GM13976 (cell line): ENCODE data around the gene DAGLB.
"Not testable (repeated sequence)": the region's sequence is repeated elsewhere in the genome, so short reads cannot be mapped to it uniquely, and the experiment has no call there.

Experiments
- DNase-seq: peaks from one replicate; pipeline ENCODE4 v3.0.0; 2012; ENCODE audit warnings: low spot score
- CTCF ChIP-seq: IDR thresholded peaks from 2 replicates; pipeline ENCODE4 v1.5.1; 2012; ENCODE audit warnings: borderline replicate concordance, mild to moderate bottlenecking; ENCODE audit not compliant: insufficient read depth; ENCODE audit errors: extremely low read depth, missing control alignments, control extremely low read depth
- in situ Hi-C: fragments of 300-500 bp; cut with MboI; formaldehyde crosslinking; loops from one replicate; pipeline ENCODE4 v1.12.0; 2022; ENCODE audit warnings: low sequenced_read_pairs, mixed read lengths, inconsistent platforms; ENCODE audit not compliant: unreplicated experiment

The DAGLB gene

GRCh38 chr7:6465862-6466261 lies 18.1 kb upstream of the DAGLB start:
- DNase-seq, result no peak
- no peak for TF ChIP-seq CTCF
- in situ Hi-C loops, result no loop called here

- in situ Hi-C loops, DNase-seq: not testable (repeated sequence)
These were observed 15.9 kb upstream of the DAGLB start for GRCh38 chr7:6463609-6464008.

GRCh38 chr7:6461946-6462550 lies 14.3 kb upstream of the DAGLB start:
- TF ChIP-seq CTCF, result no peak
- in situ Hi-C loops, result no loop called here
- no peak for DNase-seq

- in situ Hi-C loops, result no loop called here
- no peak for TF ChIP-seq CTCF
- no peak for DNase-seq
These were observed 13.3 kb upstream of the DAGLB start for GRCh38 chr7:6460990-6461584.

- TF ChIP-seq CTCF, result no peak
- no peak for DNase-seq
- in situ Hi-C loops, result no loop called here
These were observed 12.5 kb upstream of the DAGLB start for GRCh38 chr7:6460303-6460702.

DNA sequence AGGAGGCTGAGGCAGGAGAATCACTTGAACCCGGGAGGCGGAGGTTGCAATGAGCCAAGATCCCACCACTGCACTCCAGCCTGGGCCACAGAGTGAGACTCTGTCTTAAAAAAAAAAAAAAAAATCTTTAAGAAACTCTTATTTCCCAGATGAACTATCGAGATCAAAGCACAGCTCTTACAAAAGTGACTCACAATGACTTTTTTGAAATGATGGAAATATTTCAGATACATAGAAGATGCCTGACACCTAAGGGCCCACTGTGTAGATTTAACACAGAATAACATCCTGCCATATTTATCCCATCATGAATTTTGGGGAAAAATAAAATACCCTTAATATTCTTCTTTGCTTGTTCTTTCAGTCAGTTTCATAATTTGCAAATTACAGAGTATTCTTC lies 10.9 kb upstream of the DAGLB start:
- DNase-seq, in situ Hi-C loops: not testable (repeated sequence)

GRCh38 chr7:6453734-6454133 lies 6.0 kb upstream of the DAGLB start:
- TF ChIP-seq CTCF, result no peak
- no peak for DNase-seq
- in situ Hi-C loops, result no loop called here
